ENCODE results near the gene AOC1.

GRCh38 chr7:150897502-150898474 is 45.5 kb downstream of the AOC1 start:
- TF ChIP-seq CTCF (IDR thresholded peaks at IDR 0.05) = no peak
- TF ChIP-seq ZFX (IDR thresholded peaks at IDR 0.05; ENCODE audit: borderline replicate concordance) = no peak

All from 22Rv1 (cell line).